COLO829 (cell line): Measurements from ENCODE around the gene HOXA9.
A peak's percentile ranks its signal among the peaks of the same experiment; 100 is the strongest.

ENCODE experiments used
- DNase-seq: peaks from one replicate; pipeline ENCODE4 v3.0.0; 2012; ENCODE audit warnings: low spot score

The HOXA9 gene

DNA sequence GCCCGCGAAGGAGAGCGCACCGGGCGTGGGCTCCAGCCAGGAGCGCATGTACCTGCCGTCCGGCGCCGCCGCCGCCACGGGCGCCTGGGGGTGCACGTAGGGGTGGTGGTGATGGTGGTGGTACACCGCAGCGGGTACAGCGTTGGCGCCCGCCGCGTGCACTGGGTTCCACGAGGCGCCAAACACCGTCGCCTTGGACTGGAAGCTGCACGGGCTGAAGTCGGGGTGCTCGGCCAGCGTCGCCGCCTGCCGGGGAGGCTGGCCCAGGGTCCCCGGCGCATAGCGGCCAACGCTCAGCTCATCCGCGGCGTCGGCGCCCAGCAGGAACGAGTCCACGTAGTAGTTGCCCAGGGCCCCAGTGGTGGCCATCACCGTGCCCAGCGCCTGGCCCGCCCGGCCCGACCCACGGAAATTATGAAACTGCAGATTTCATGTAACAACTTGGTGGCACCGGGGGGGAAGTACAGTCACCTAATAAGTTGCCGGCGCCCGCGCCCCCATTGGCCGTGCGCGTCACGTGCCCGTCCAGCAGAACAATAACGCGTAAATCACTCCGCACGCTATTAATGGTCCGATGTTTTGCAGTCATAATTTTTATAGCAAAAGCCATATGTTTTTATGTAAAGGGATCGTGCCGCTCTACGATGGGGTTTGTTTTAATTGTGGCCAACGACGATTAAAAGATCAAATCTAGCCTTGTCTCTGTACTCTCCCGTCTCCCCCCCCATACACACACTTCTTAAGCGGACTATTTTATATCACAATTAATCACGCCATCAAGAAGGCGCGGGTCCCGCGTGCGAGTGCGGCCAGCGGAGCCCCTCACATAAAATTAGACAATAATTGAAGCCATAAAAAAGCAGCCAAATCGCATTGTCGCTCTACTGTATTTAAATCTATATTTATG is at the start of gene HOXA9:
Gene HOXA9, minus strand, starts transcription at position 449 of the 907 bp plus-strand sequence. Its CDS starts 80 bp downstream, at position 369.
- no peak for DNase-seq

DNA sequence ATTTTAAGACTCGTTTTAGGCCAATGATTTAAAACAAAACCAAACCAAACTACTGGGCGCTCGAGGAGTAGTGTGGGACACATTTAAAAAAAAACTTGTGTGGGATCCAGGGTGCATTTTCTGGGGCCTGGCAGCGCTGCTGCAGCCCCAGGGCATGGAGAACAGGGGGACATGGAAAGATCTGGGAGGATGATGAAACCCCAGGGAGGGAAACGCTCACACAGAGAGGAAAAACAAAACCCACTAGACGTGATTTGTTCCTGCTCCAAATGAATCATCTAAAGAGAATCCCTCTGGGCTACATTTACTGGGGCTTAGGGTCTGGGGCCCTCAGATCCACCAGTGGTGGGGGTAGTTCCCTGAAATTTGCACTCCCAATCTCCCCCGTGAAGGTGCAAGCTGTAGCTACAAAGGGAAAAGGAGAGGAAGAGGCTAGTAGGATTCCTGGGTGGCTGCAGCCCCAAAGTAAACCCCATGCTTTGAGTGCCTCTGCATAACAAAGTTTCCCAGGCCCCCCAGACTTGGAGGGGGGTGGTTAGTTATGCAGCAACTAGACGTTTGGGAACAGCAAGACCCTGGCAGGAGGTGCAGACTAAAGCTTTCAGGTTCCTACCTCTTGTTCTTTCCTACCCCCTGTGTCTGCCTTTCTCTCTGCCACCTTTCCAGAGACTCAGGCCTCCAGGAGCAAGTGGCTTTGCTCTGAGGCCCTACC is 49.1 kb upstream of the HOXA9 start:
- no peak for DNase-seq

DNA sequence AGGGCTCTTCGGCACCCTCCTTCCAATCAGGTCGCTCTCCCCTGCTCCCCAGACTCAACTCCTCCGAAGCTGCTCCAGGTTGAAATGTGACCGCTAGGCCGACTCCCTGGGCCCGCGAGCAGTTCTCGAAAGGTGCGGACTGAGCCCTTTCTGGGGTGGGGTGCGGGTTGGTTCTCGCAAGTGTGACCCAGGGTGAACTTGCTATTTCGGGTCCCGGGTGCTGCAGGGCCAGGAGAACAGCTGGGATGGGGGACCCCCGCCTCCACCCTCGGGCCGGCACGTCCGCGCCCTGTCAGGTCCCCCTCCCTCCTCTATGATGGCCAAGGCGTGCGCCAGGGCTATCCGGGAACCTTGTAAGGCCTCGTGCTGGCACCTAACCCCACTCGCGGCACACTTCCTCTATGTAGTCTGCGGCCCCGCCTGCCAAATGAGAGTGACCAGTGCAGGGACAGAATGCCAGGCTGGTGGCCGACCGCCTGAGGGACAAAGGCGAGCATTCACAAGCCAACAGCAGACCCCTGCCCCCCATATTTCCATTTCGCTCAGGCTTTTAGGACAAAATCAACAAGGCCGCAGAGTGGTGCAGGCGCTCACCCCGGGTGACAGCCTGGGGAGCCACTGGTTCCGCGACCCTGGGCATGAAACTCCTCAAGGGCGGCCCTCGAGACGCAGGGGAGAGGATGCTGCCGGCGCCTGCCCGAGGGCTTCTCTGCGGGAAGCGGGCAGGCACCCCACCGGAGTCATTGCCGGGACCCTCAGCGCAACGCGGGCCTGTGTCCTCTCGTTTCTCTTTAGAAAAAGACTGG is 48.3 kb upstream of the HOXA9 start:
- no peak for DNase-seq

DNA sequence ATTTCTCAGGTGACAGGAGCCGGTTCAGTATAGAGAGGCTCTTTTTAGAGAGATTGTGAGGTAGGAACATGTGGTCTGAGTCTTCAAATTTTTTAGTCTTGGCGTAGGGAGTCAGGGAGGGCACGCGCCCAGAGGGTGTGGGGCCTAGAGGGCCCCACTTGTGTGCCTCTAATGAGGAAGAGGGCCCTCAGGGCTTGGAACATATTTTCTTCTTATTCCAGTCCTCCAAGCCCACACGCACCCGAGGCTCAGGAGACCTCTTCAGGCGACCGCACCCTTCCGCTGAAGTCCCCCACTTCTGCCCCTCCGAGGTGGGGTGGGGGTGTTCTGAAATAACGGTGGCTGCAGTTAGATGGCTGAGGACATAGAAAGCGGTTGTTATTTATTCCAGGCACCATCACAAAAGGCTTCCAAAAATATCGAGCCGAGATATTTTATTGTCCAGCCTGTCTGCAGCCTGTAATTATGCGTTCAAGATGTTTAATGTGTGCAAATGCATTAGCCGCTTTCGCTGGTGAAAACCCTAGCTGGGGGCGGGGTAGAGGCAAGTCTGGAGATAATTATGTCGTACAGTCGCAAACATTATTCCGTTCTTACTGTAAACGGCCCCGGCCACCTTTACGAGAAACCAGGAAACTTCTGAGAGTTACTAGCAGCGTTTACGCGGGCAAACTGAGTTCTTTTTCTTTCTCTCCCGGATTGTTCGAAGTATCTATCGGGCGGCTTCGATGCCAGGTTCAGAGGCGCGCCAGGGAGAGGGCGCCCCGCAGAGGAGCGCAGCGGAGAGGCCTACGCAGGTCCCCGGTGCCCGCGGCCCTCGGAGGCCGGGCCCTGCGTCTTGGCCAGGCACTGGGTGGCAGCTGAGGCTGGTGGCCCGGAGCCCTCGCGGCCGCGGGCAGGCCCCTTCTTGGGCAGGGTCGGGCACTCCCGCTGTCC is 47.4 kb upstream of the HOXA9 start:
- no peak for DNase-seq

DNA sequence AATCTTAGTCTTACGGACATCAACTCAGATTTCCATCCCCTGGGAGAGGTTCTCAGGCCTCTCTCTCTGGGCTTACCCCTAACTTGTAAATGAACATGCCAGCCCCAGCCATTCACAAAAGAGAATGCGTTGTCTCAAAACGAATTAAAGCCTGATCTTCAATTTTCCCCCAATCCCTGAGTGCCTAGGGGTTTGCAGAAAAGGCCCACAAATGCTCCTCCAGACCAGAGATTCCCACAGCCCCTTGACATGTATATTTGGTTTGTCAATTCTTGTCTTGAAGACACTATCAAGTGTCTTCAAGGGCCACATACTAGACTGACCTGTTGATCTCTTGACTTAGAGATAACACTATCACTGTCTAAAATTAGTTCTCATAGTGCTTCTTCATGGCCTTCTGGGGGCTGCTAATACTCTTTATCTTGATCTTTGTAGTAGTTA is 46.4 kb upstream of the HOXA9 start:
- DNase-seq: no peak

DNA sequence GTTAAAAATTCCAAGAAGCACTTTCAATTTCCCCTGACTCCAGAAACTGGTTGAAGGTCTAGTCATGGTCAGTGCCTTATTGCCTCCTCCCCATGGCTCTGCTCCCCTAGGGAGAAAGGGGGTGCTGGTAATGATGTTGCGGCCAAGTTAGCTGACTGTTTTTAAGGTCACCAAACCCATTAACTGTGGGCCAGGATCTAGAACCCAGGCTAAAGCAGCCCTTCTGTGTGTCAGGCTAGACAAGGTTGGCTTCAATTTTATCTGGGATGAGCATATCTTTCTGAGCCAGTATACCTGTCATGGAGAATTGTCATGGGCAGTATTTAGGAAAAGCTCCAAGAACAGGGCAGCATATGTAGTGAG is 45.7 kb upstream of the HOXA9 start:
- DNase-seq: no peak

DNA sequence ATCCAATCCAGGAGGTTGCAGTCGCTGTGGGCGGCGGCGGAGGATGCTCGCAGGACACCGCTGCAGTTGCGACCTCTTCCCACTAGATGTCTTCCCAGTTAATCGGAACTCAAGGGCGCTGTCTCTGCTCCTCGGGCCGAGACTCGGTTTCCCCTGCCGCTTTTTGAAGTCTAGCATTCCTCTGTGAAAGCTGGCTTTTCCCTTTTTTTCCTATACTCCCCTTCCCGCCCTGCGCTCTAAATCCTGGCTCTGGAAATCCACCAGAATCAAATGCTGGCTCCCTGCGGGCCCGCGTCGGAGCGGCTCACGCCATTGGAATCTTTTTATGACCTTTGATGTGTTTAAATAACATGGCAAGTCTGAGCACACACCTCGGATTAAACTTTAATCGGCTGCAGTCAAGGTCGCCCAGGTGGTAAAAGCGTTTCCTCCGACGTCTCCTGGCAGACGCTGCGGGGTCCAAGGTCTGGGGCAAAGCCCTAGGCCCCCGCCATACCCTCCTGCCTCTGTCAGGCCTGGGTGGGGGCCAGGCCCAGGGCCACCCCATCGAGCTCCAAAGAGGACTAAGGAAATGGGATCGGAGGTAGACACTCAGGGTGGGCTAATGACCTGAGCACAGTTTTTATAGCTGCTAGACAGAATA is 45.2 kb upstream of the HOXA9 start:
- DNase-seq: peak; percentile 37

DNA sequence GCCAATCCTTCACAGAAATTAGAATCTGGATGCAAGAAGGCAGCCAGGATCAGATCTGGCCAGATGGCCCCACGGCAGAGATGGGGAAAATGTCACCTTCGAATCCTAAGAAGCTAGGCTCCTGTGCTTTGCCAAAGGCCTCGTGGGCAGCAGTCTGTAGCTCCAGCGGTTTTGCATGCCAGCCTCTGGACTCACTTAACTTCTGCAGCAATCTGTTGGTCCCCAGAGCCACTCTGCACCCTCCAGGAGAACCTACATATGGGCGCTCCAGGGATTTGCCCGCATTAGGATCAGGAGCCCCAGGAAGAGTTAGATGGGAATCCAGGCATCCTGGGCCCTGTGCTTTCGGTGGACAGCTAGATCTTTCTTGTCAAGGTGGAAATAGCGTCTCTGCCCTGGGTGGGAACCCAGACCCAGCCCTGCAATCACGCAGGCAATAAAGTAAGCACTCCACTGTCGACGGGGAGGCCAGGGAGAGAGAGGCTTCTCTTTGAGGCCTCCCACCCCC is 44.6 kb upstream of the HOXA9 start:
- no peak for DNase-seq

DNA sequence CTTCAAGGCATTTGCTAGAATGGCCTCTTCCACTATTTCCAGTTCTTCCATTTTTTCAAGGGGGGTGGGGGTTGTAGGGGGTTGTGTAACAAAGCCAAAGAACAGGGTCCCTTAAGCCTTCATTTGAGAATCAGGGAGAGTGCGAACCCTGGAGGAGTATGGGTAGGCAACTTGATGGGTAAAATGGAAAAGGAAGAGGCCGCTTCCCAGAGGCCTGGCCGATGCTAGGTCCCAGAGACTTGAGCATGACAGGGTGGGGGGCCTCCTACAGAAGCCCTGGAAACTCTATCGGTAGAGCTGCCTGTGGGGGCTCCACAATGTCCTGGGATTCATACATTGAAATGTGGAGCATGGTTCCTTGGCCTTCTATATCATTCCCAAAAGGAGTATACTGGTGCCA is 43.7 kb upstream of the HOXA9 start:
- no peak for DNase-seq

DNA sequence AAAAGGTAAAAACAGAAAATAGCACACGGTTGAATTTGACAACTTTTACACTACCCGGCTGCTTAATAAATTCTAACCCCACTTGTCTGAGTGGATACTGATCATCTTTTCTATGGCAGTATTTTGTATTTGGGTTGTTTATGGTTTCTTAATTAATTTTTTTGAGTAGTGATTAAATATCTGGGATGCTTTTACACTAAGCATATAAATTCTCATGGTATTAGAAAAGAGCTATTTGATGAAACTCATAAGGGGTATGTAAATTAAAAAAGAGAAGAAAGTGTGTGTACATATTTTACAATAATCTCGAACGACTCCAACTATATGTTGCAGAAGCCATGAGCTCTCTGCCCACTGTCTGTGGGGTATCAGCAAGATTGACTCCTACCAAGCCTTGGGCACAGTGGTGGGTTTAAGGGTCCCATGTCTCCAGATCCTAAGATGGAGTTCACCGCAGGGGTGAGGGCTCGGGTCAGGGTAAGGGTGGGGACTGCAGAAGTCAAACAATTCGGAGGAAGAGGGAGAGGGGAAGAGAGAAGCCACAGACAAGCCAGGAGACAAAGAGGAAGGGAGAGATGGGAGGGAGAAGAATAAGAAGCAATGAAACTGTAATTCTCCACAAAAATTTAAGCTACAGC is 42.1 kb upstream of the HOXA9 start:
- no peak for DNase-seq

DNA sequence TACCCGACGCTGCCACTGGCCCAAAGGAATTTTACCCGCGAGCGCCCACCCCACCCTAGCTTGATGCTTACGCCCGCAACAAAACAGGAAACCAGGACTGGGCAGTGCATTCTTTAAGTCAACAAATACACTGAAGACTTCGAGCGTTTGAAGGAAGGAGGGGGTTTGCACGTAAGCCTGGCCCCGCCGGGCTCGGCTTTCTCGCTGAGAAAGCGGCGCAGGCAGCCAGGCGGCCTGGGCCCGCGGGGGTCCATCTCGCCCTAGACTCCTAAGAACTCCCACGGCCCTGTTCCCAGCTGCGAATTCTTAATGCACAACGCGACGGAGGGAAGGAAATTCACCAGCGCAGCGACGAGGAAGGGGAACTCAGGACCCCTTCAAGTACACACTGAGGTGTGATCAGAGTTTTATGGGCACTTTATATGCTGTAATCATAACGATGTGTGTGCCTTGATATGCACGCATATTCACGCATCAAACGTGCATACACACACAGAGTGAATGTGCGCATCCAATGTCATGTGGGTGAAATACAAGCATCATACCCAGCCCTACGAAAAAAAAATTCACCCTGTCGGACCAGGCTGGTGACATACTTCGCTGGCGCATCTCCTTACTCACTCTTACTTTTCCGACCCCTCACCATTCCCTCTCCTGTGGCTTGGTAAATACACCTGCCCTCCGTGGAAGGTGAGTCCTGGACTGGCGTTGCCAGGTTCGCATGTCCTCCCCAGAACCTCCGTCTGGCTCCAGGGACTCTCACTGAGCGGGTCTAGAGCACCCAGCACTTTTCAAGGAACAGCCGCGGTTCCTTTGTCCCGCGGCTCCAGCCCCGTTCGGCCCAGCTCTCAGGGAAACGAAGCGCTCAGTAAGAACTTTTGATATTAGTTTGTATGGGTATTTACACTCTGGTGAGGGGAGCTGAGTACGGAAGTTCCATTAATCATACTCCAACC is 40.3 kb upstream of the HOXA9 start:
- DNase-seq: no peak

DNA sequence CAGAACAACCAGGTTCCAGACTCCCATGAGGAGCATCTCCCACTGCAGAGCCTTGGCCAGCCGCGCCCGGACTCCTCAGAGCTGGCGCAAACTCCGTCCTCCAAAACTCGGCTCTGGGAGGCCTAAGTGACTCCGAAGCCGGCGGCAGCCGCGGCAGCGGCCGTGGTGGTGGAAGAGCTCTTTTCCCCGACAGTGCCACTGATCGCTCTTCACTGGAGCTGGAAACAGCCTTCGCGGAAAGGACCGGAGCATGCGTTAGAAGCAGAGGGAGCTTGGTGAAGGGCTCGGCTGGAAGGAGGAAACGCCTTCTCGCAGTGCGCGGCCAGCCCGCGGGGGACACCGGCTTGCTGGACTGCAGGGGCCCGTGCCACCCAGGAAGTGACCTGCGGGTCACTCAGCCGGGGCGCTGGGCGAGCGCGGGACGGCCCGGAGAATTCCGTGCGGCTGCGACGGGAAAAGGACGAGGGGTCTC is 39.5 kb upstream of the HOXA9 start:
- DNase-seq: no peak

DNA sequence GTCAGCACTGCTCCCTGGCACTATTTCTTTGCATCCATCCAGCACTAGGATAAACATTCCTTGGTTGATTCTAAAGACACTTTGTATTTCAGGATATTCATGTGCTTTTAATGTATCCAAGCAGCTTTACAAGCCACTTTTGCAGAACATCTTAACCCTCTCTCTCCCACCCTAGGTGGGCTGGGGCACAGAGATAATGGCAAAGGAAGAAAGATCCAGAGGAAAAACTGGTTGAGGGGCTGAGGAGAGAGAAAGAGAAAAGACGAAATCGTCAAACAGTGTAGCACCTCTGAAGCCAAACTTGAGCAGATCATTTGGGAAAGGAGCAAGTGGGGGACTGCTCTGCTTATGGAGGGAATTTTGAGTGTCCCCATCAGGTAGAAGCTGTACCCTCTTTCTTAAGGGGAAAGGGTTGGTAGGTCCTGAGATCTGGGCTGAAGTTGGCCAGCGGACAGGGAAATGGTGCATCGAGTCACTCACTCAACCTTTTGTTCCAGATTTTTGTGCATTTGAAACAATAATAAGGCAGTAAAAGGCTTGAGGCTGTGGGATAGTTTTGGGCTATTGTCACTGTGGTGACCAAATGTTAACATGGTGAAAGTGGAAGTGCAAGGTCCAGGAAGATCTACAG is 38.7 kb upstream of the HOXA9 start:
- no peak for DNase-seq

DNA sequence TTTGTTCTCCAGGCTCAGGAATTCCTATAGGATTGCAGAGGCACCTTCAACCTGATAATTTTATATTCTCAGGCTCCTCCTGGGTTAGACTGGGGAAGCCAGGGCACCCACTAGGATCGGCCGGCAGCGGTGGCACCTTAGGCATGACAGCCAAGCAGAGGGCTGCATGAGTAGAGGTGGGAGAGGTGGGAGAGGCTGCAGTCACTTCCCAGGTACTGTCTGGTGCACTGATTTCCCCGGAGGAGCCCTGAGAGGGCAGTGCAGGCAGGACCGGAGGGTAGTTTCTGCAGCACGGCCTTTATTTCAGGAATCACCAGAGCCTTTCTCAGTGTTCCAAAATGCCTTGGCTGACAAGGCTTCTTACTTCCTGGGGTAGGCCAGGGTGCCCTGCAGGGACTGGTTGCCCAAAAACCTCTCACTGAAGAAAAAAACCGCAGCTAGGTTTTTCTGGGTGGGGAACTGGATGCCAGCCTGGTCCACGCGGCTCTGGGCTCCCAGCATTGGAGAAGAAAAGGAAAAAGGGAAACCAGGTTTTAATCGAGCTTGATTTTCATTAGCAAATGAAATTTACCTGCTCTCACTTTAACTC is 38.1 kb upstream of the HOXA9 start:
- no peak for DNase-seq

DNA sequence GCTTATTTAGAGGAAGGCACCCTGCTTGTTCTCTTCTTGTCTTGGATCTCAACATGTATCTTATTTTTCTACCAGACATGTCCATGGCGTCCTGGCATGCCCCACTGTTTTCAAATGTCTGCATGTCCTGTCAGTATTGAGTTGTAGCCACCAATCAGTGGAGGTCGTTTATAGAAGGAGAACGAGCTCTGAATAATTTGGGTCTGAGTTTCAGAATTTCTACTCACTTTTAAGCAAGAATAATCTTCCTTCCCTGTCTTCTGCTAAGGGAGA is 37.5 kb upstream of the HOXA9 start:
- DNase-seq: no peak

DNA sequence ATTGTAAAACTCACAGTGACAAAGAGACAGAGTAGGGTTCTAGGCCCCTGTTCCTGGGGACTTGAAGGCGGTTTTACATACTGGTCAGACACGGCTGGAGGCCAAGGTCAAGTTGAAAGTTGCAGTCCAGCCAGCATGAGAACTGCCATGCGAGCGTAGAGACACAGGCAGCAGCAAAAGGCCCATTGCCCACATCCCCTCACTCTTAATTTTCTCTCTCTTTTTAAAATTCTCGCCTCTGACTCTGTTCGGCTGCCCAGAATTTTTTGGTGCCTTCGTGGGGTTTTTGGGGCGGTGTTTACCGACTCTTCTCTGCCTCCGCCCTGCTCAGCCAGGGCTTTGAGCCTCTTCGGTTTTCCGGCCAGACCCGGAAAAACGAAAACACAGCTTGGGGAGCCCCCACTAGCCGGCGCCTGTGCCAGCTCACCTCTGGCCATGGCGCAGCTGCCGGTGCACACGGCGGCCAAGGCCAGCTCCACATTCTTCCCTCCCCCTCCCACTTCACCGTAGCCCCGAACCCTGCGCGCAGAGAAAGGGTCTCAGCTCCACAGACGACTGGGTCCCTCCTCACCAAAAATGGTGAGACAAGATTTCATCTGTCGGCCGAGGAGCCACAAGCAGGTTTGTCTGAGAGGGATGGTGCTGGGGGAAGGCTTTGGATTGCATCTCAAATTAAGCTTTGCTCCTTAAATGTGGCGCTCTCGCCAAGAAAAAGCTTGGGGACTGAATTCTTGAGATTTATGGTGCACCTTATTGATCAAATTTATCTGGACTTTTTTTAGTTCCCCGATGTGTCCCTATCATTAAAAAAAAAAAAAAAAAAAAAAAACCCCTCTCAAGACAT is 36.9 kb upstream of the HOXA9 start:
- DNase-seq: no peak

DNA sequence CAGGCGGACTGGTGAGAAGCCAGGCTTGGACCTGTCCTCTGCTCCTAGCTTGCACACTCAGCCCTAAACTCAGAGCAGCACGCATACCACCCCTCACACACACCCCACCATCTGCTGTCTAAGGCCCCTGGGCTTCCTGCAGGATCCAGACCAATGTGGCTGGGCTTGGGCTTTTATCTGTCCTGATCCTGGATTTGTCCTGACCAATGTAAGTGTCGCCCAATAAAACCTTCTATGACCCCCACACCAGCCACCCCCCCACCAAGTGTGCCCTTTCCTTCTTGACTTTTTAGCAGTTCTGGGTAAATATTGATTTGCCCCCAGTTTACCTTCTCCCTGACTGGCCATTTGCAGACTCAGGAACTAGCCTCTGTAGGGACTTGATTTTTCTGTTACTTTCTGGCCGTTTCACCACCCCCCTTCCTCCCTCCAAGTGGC is 36.3 kb upstream of the HOXA9 start:
- no peak for DNase-seq
